Measurements from ENCODE around the gene BCAP31.
"Not testable (repeated sequence)": the region's sequence is repeated elsewhere in the genome, so short reads cannot be mapped to it uniquely, and the experiment has no call there.

Gene BCAP31

GRCh38 chrX:153762626-153763173 lies 38.5 kb upstream of the BCAP31 start:
- DNase-seq, result peak in 1 of 2 experiments; percentile 70

- no peak for DNase-seq
These were observed 37.7 kb upstream of the BCAP31 start for GRCh38 chrX:153761863-153762262.

GRCh38 chrX:153755136-153755535 lies 30.9 kb upstream of the BCAP31 start:
- DNase-seq, result no peak

DNA sequence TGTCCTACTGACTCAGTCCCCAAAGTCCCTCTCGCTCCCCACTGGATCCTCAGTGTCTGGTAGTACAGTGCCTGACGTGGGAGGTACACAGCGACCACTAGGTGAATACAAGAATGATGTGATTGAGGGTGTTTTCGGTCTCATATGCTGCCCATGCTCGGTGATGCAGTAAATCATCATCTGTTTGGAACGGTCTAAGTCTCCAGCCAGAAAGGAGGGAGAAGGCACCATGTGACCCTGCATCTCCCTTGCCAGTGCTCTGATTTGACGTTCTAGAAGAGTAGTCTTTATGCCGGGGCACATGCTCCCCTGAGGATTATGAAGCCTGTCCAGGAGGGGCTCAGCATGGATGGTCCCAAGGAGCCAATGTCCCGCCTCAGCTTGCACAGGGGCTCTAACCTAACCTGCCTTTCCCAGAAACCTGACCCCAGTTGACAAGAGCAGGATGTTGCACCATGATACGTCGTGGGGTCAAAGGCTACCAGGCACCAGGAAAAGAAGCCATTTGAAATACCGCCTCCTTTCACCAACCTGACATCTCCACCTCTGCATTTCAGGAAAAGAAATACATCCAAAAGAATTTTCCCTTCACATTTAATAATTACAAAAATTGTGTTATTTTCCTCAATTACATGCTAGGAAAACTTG lies 26.1 kb upstream of the BCAP31 start:
- DNase-seq, result no peak

DNA sequence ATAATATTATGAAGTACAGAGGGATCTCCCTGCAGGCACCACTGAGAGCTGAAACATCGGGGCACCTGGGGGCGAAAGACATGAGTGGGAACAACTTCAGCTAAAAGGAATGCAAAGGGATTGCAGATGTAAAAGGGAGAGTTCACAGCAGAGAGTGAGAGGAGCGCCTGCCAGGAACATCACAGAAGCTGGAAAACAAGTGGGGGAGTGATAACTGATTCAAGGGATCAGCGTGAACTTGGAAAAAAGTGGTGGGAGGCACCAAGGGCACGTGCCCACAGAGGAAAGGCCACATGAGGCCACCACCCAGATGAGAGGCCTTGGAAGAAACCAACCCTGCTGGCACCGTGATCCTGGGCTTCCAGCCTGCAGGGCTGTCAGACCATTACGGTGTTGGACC lies 24.8 kb upstream of the BCAP31 start:
- not testable (repeated sequence) for DNase-seq

GRCh38 chrX:153746991-153747390 lies 22.8 kb upstream of the BCAP31 start:
- not testable (repeated sequence) for DNase-seq

DNA sequence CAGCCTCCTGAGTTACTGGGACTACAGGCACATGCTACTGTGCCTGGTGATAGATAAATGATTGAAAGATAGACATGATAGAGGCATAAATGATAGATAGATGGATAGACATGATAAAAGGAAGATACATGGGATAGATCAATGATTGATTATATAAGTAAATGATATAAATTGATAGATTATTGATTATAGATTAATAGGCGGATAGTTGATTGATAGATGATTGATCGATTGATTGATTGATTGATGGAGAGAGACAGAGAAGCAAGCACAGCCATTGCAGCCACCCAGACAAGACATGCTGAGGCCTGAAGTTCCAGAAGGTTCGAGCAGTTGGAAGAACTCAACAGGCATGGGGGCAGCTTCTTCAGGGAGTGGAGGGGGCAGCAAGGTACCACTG lies 22.2 kb upstream of the BCAP31 start:
- no peak for DNase-seq

DNA sequence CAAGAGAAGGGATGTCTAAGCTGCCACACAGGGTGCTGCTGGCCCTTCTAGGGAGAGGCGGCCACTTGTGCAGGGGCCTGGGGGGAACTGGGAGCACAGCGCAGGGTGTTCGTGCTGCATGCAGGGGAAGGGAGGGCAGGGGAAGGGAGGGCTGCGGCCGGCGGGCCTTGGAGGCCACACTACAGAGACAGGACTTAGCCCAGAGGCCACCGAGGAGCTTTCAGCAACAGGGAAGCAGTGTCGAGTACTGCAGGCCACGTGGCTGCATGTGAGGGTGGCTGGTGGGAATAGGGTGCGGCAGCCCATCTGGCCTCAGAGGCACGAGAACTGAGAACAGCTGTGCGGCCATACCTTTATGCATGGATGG lies 20.9 kb upstream of the BCAP31 start:
- DNase-seq, result not testable (repeated sequence)

GRCh38 chrX:153744210-153745066 lies 20.3 kb upstream of the BCAP31 start:
- no peak for DNase-seq

DNA sequence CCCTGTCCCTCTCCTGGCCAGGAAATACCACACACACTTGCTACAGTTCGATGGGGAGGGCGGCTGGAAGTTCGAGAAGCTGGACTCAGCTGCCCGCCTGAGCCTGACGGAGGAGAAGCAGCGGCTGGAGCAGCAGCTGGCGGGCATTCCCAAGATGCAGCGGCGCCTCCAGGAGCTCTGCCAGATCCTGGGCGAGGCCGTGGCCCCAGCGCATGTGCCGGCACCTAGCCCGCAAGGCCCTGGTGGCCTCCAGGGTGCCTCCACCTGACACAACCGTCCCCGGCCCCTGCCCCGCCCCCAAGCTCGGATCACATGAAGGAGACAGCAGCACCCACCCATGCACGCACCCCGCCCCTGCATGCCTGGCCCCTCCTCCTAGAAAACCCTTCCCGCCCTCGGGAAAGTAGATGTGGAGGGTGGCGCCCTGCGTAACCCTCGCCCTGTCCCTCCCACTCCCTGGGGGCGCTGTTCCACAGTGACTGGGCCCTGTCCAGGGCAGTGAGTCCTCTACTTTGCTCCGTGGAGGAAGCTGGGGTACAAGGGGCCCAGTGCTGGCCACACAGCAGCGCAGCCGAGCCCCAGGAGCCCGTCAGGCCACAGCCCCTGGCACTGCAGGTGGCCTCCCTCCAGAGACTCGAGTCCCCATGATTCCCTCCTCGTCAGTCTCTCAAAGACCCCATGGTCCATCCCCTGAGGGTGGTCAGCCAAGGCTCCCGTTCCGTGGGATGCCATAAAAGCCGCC lies 19.5 kb upstream of the BCAP31 start:
- not testable (repeated sequence) for DNase-seq

DNA sequence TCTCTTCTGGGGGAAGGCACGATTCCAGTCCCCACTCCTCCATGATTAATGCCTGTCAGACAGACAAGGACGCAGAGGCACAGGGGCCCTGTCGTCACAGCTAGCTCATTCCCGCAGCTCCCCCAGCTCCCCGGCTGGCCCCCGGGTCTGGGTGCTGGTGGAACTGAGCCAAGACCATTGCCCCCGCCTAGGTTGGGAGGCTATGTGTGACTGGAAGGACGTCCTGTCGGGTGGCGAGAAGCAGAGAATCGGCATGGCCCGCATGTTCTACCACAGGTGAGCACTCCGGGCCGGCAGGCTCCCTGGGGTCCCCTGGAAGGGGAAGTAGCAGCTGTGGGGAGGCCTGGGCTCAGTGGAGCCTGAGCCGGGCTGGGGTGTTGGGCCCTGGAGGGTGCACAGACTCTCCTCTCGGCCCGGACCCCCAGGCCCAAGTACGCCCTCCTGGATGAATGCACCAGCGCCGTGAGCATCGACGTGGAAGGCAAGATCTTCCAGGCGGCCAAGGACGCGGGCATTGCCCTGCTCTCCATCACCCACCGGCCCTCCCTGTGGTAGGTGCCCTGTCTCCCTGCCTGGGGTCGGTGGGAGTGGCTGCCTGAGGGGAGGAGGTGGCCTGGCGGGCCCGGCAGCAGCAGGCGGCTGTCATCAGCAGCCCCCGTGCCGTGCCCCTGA lies 18.7 kb upstream of the BCAP31 start:
- DNase-seq, result not testable (repeated sequence)

DNA sequence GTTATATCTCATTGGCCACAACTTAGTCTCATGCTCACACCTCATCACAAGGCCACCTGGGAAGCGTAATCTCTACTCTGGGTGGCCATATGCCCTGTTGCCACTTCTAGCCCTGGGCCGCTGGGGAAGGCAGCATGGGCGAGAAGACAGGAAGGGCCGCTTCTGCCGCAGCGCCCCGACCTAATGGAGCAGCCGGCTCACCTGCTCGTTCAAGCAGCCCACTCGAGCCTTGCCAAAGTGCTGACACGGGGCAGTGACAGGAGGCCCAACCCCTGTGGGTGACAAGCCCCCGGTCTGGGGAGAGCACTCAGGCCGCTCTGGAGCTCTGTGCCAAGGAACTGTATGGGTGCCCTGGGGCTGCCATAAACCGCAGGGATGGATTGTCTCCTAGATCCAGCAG lies 17.9 kb upstream of the BCAP31 start:
- DNase-seq, result not testable (repeated sequence)

DNA sequence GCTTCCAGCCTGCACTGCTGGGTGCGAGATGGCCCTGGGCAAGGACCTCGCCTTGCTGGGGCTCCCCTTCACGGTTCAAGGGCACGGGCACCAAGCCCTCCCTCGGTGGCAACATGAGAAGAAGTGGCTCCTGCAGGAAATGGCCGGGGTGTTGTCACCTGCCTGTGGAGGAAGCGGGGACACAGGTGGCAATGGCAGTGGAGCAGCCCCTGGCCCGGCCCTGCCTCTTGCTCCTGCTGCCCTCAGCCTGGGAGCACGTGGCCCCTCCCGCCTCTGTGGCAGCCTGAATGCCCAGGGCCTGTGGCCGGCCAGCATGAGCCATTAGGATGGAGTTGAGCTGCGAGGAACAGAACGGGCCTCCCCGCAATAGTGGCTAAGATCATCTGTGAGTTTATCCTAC lies 17.3 kb upstream of the BCAP31 start:
- no peak for DNase-seq

DNA sequence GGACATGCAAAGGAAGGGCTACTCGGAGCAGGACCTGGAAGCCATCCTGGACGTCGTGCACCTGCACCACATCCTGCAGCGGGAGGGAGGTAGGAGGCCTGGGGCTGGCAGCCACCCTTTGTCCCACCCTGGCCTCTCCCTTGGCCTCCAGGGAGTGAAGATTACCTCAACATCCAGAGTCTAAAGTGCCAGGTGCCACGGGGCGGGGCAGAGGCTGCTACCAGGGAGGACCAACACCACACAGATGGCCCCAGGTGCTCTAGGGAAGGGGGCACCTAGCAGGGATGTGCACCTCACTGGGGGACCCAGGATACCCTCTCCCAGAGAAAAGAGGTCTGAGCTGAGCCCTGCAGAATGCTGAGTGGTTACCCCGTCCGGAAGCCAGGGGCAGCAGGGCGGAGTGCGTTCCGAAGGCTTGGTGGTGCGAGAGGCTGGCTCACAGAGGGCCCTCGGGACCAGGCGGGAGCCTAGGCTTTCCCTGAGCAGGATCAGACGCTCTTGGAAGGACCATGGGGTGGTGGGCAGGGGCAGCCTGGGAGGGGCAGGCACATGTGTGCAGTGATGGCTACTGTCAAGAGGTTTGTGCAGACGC lies 16.5 kb upstream of the BCAP31 start:
- no peak for DNase-seq

GRCh38 chrX:153739754-153740486 lies 15.7 kb upstream of the BCAP31 start:
- DNase-seq, result no peak

GRCh38 chrX:153738056-153738605 lies 13.9 kb upstream of the BCAP31 start:
- no peak for DNase-seq

DNA sequence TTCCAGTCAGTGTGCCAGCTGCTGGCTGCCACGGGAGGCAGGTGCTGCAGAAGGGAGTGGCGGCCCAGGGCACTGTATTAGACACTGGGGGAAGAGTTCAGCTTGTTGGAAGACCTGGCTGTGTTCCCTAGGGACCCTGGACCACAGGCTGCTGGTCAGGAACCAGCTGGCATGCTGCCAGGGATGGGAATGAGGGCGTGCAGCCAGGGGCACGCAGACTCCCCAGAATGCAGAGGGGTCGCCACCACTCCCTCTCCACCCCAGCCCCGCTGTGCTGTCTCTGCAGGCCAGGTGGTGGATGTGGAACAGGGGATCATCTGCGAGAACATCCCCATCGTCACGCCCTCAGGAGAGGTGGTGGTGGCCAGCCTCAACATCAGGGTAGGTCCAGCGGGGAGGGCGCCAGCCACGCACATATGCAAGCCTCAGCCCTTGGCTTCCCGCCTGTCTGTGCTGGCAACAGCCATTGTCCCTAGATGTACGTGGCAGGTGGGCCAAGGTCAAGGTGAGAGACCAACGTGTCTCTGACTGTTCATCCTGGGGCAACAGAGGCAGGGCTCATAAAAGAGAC lies 12.8 kb upstream of the BCAP31 start:
- DNase-seq, result no peak

GRCh38 chrX:153736071-153736820 lies 12.1 kb upstream of the BCAP31 start:
- DNase-seq, result no peak

GRCh38 chrX:153735274-153735673 lies 11.1 kb upstream of the BCAP31 start:
- DNase-seq, result no peak

GRCh38 chrX:153734871-153735270 lies 10.7 kb upstream of the BCAP31 start:
- no peak for DNase-seq
